Posterior cingulate gyrus (tissue), 11 donors: ENCODE results near the gene OSGIN1.

Experiments used
- DNase-seq, 10 donors: peaks; one replicate each; pipeline versions ENCODE4 v3.0.0 to v3.0.0-alpha.2; 2020 to 2021; ENCODE audit warnings: mixed read lengths in 3 of 10
- intact Hi-C: fragments of 100-400 bp; cut with DNase I; formaldehyde crosslinking; loops from one replicate; pipeline ENCODE4 v1.15.1; 2023

The OSGIN1 gene

DNA sequence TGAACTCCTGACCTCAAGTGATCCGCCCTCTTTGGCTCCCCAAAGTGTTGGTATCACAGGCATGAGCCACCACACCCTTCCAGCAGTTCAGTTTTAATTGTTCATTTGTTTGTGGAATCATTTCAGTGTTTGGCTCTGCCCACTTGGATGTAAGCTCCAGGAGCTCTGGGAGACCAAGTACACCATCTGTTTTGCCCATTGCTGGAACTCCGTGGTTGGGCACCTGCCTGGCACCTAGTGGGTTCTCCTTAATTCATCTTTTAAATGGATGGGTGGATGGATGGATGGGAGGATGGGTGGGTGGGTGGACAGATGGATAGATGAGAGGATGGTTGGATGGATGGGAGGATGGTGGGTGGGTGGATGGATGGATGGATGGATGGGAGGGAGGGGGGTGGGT, 14.1 kb downstream of the OSGIN1 start:
- peak in 3 of 10 donors; percentile 27 to 59 (median 55) for DNase-seq
- intact Hi-C loops = loop anchor here (1.0 kb wide), 1 partner anchor 98 kb away; no protein-coding TSS in a partner anchor

DNA sequence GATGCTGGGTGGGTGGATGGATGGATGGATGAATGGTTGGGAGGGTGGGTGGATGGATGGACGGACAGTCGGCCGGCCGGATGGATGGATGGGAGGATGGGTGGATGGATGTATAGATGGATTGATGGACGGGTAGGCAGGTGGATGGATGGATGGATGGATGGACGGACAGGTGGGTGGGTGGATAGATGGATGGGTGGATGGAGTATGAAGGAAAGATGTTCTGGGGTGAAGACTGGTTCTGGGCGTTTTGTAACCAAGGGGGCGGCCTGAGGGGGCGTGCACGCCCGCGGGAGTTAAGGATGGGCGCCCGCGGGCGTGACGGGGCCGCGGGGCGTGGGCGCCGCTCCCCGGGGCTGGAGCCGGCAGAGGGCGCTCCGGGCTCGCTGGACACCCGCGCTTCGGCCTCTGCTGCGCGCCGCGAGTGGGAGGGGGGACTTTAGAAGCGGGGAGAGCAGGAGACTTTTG, 14.8 kb downstream of the OSGIN1 start, which contains the start of gene NECAB2:
Gene NECAB2 (plus strand): TSS at position 407 of the 468 bp plus-strand sequence. CDS start 405 bp downstream, outside the sequence.
- DNase-seq = peak in 7 of 10 donors; percentile 46 to 92 (median 65)
- intact Hi-C loops = loop anchor here (1.0 kb wide), 3 partner anchors 94 to 219 kb away; partner anchors contain the start of gene TAF1C

DNA sequence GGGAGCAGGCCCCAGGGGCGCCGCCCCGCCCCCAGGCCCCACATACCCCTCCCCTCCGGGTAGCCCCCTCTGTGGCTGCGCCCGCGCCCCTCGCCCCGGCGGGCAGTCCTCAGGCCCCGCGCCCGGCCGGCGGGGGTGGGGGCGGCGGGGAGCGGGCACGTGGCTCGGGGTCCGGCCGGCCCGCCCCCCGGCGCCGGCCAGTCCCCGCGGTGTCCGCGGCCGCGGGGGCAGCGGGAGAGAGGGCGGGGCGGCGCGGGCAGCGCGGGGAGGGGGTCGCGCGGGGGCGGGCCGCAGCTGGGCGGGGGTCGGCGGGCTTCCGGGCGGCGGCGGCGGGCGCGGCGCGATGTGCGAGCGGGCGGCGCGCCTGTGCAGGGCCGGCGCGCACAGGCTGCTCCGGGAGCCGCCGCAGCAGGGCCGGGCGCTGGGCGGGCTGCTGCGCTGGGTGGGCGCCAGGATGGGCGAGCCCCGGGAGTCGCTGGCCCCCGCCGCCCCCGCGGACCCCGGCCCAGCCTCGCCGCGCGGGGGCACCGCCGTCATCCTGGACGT, 15.3 kb downstream of the OSGIN1 start:
- intact Hi-C loops = loop anchor here (1.0 kb wide), 2 partner anchors 94 to 219 kb away; partner anchors contain the start of gene TAF1C
- peak in 1 of 10 donors; percentile 58 for DNase-seq

DNA sequence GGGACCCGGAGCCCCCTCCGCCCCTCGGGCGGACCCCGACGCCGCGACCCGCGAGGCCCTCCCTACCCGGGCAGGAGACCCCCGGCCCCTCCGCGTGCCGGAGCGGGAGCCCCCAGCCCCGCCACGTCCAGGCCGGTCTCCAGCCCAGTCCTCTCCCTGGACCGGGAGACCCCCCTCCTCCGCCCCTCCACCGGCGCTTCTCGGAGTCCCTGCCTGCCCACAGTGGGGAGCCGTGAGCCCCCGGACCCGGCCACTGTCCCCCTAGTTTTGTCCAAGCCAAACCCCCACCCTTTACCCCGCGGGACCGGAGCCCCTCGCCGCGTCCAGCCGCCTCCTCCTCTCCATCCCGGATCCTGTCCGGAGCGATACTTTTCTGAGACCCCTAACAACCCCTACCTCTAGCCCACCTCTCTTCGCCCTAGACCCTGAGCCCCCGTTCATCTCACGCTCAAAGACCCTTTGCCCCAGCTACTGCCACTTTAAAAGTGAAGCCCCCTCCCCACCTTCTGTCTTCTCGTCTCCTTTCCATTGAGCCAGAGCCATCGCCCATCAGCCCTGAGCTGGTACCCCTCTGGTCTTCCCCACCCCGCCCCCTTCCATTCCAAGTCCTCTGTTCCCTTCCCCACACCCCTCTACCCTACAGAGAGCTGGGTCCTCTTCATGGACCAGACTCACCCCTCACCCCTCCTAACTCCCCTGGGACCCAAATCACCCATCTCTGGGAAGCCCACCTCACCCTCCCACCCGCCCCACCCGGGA, 16.0 kb downstream of the OSGIN1 start:
- peak in 3 of 10 donors; percentile 36 to 74 (median 64) for DNase-seq
- intact Hi-C loops = loop anchor here (1.0 kb wide), 2 partner anchors 93 to 218 kb away; partner anchors contain the start of gene TAF1C

DNA sequence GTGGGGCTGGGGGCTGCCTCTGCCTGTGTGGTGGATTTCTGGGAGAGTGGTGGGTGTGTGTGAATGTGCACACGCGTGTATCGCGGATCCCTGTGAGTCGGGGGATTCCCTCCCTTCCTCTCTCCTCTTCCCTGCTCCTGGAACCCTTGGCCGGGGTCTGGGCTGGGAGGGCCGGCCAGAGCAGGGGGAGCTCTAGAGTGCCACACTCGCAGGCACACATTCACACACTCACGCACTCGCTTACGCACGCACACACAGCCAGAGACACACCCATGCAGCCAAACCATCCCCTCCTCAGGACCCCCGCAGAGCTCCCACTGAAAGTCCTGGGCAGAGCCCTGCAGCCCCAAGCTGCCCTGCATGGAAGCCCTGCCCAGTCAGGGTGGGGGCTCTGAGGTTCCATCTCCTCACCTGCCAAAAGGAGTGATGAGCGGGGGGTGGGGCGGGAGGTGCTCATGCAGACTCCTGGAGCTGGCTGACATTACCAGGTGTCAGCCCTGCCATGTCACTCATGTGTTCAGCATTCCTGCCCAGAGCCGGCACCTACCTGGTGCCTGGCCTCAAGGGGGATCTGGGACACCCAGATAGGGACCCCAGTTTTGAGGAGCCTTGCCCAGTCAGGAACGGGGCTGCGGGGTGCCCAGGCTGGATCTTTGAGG, 16.9 kb downstream of the OSGIN1 start:
- DNase-seq = peak in 3 of 10 donors; percentile 60 to 77 (median 73)
- intact Hi-C loops = no loop called here

DNA sequence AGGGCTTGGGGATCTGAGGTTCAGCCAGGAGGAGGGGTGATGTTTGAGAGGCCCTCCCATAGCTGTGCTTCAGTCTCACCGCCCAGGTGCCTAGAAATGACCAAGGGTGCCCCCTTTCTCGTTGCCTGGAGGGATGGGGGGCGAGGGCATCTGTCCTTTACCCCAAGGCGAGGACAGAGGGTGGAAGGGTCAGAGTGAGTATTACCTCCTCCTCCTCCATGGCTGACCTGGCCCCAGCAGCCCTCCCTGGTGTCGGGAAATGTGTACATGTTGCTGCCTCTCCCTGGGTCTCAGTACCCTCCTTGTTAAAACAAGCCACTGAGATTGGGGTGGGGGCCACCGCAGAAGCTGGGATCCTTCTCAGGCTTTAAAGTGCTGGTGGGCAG, 17.4 kb downstream of the OSGIN1 start:
- intact Hi-C loops = no loop called here
- DNase-seq = peak in 1 of 10 donors; percentile 59

DNA sequence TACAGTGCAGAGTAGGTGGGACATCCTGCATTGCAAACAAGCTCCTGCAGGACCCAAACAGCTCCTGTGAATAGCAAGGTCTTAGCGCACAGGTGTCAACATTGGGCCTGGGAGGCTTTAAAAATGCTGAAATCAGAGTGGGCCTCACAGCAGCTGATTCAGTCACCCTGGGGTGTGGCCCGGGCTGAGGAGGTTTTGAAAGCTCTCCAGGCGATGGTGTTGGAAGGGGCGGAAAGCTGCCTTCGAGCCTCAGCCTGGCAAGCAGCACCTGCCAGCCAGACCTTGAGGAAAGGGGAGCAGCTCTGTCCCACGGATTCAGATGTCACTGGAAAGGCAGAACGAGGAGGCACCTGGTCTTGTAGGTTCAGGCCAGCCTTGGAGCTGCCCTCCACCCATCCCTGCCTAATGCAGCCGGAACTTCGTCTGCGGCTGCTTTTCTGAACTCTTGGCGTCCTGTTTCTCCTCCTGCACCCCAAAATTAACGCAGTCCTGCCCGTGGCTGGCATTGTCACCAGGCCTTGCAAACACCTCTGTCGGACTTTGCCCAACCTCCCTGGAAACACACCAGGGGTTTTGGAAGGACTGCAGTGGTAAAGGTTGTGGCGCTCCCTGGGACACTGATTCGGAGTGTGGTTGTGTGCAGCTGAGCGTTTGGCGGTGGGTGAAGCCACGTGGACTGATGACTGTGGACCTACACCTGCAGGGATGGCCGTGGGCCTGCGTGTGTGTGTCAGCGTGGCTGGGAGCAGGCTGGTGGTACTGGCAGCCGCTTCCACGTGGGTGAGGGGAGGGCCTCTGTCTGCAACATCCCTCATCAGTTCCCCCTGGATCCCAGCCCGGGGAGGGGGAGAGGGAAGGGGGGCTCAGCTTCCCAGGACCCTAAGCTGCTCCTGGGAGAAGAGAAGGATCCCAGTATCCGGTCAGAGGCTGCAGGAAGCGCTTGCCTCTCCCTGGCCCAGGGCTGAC, 18.4 kb downstream of the OSGIN1 start:
- DNase-seq = peak in 2 of 10 donors; percentile 86 to 87
- intact Hi-C loops = no loop called here

DNA sequence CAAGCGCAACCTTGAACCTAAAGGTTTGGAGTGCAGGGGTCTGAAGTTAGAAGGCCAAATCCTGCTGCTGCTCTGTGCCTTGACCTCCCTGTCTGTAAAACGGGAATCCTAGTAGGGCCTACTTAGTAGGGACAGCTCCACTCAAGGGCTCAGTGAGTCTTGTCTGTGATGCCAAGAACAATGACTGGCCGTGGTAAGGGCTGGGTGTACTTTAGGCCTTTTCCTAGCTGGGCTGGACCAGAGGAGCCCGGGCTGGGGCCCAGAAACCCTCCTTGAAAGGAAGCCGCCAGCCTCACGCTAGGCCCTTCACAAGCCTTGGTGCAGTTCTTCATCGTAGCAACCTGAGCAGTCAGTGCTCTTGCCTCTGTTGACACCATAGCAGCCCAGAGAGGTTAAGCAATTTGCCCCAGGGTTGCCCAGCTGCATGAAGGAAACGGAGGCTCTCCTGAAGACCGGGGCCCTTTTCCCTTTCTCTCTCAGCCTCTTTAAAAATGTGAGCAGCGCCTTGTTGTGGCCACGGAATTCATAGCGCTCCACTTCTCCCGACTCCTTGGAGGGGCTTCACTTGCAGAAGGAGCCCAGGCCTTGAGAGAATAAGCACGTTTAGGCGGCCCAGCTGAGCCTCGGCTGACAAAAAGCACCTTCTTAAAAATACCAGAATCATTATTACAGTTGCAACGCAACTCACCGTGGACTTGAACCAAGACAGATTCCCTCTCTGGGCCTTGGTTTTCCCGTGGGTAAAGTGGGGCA, 19.4 kb downstream of the OSGIN1 start:
- intact Hi-C loops = no loop called here
- peak in 2 of 10 donors; percentile 40 to 64 for DNase-seq

DNA sequence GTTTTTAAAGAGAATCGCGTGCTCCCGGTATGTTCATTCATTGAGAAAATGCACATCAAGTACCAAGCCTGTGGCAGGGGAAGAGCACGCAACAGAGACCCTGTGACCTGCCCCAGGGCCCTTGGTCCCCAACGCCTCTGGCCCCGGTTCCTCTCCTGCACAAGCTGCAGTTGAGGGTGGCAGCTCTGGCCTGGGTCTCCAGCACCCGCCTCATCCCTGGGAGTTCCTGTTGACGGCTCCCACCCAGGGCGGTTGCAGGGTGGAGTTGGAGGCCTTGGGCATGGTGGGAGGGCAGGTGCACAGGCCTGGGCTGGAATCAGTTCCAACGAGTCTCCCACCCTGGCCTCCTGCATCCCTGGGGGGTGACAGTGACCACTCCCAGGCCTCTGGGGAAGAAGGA, 20.0 kb downstream of the OSGIN1 start:
- intact Hi-C loops = no loop called here
- DNase-seq = peak in 2 of 10 donors; percentile 70 to 81

DNA sequence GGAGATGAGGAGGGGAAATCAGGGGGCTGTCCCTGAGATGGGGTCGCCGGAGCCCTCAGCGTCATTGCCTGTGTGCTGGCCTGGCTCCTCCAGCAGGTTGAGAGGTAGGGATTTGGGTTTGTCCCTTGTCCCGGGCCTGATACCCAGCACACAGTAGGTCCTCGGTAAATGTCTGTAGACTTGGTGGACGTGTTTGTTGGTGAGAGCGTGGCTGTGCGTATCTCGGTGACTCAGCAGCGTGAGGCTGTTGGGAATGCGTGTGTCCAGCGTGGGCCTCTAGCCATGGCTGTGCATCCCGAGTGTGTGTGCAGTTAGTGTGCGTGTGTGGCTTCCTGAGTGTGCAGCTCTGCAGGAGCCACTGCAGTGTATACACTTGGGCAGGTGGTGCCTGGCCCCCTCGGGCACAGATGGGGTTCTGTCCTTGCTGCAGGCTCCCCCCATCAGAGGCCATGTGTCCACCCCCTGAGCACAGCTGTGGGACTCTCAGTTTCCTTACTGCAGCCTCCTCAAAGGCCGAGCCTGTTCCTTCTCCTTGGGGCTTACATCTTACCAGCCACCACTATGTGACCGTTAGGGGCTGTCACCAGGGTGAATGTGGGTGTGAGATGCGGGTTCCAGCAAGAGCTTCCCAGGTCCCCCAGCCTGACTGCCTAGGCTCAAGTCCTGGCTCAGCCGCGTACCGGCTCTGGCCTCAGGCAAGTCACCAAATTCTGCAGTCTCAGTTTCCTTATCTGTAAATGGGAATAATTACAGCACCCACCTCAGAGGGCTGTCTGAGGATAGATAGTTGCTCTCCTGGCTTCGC, 20.7 kb downstream of the OSGIN1 start:
- intact Hi-C loops = no loop called here
- peak in 2 of 10 donors; percentile 81 to 83 for DNase-seq

DNA sequence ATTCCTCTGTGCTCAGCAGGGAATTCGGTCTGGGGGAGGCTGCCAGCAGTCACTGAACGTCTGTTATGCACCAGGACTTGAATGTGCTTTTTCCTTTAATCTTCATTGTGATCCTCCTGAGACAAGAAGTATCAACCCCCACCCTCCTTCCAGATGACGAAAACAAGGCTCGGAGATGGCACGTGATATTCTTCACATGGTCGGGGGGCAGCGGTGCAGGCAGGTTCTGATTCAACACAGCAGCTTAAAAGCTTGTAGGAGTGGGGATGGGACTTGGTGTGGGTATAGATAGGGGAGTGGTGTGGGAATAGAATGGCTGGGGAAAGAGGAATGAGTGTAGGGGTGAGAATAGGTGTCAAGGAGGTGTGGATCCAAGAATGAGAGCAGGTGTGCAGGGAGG, 21.4 kb downstream of the OSGIN1 start:
- intact Hi-C loops = no loop called here
- DNase-seq = peak in 2 of 10 donors; percentile 28 to 43

DNA sequence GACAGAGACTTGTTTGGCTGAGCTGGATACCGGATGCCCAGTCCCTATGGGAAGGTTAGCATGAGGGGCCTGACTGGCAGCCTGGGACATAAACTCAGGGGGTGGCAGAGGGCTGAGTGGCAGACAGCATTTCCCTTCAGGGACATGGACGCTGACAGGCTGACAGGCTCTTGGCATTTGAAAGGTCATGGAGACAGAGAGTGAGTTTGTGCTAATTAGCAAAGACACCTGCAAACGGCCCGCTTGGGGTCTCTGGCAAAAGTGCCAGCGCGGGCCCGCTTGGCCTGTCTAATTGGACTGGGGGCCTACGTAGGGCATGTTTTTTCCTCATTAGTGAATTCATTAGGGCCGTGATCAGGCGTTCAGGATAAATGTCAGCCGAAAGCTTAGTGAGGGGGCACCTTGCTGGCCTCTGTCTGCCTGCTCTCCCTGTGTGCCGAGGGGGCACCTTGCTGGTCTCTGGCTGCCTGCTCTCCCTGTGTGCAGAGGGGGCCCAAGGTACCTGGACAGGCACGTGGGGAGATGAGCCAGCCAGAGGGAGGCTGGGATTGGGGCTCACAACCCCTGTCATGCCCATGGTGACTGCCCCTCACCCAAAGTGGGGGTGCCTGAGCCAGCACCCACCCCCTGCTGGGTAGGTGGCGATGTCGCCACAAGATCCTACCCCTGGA, 22.7 kb downstream of the OSGIN1 start:
- intact Hi-C loops = no loop called here
- DNase-seq = peak in 2 of 10 donors; percentile 65 to 66

DNA sequence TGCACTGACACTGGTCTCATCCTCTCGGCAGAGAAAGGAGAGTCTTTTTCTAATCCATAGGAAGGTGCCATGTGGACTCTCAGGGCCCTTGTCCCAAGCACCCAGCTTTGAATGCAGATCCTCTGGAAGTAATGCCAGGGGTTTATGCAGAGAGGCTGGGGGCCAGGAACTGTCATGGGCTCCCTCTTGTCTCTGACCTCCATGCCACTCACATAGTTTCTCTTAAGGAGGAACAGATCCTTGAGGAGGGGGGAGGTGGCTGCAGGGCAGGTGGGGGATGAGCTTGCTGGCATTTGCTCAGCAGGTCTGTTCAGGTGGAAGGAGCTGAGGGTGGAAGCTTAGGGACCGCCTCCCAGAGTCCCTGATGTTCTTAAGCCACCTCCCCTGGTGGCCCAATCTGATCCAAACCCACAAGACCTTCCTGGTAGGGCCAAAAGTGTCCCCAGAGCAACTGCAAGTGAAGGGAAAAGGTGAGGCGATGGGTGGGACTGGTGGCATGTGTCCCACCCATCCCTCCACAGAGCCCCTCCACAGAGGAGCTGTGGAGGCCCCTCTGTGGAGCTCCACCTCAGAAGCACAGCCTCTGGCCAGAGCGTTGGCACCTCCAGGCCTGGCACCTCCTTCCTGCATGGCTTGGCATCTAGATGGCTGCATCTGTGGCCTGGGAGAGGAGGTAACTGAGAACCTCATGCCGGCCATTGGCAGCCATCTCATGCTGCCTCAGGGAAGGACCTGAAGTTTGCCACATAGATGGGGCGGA, 24.2 kb downstream of the OSGIN1 start:
- intact Hi-C loops = no loop called here
- DNase-seq = peak in 3 of 10 donors; percentile 37 to 61 (median 59)

DNA sequence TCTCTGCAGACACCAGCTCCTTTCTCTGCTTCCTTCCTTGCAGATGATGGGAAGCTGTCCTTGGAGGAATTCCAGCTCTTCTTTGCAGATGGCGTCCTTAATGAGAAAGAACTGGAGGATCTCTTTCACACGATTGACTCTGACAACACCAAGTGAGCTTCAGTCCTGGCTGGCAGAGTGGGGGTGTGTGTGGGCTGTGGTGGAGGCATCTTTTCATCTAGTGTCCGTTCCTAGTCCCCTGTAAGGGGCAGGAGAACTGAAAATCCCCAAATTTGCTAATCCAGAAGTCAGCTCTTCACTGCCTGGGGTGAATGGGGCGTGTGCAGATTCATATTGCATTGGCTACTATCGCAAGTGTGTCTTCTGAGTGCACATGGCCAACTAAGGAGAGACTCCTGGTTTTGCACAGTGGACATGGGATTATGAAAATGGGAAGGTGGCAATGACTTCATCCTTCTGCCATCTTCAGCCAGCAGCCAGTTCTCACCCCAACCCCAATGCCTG, 25.4 kb downstream of the OSGIN1 start:
- intact Hi-C loops = no loop called here
- peak in 2 of 10 donors; percentile 53 to 66 for DNase-seq

DNA sequence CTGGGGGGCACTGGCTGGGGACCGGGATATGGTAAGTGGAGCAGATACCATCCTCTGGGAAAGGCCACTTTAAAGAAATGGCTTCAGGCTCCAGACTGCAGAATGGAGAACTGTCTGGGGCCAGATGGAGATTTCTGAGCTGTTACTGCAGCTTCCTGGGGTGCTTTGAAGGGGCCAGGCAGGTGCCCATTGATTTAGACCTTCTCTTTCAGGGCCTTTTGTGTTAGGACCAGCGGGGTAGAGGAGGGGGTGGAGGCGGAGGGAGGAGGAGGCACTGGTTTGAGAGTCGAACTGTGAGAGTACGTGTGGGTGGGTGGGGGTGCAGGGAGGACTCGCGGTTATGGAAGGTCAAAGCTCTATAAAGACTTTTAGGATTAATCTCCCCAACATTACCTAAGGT, 26.4 kb downstream of the OSGIN1 start:
- intact Hi-C loops = no loop called here
- DNase-seq = peak in 2 of 10 donors; percentile 7 to 15

DNA sequence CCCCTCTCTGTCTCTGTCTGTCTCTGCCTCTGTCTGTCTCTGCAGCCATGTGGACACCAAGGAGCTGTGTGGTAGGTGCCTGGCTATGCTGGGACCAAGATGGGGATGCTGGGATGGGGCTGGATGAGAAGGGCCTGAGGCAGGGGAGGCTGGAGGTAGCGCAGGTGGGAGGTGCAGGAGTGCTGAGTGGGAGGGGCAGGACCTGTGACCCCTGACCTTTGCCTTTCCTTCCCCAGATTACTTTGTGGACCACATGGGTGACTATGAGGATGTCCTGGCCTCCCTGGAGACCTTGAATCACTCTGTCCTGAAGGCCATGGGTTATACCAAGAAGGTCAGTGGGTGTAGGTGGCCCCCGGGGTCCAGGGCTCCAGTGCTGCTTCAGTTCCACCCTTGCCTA, 27.8 kb downstream of the OSGIN1 start:
- intact Hi-C loops = no loop called here
- DNase-seq = peak in 1 of 10 donors; percentile 44

DNA sequence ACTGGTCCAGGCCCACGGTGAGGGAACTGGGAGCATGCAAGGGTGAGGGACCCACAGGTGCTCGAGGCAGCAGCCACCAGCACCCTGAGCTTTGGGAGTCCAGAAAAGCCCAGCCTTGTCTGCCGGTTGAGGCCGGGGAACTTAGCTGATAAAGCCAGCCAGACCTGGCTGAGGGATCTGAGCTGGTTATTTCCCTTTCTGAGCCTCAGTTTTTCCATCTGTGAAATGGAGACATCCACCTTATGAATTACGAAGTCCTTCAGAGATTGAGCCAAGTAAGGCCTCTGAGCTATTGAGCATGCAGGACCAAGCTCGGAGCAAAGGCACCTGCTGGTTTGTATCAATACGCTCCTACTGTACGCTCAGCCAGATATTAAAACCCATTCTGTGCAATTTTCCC, 28.8 kb downstream of the OSGIN1 start:
- no peak for DNase-seq
- intact Hi-C loops = no loop called here
